ENCODE results near the gene LRRC37A2. TPM values are rescaled to one million over a fixed set of nuclear protein-coding genes. Genes with fewer than 3 reads are reported as not detected.
"Not testable (repeated sequence)": the region's sequence is repeated elsewhere in the genome, so short reads cannot be mapped to it uniquely, and the experiment has no call there.

The LRRC37A2 gene
- 21.6 TPM for total RNA-seq

DNA sequence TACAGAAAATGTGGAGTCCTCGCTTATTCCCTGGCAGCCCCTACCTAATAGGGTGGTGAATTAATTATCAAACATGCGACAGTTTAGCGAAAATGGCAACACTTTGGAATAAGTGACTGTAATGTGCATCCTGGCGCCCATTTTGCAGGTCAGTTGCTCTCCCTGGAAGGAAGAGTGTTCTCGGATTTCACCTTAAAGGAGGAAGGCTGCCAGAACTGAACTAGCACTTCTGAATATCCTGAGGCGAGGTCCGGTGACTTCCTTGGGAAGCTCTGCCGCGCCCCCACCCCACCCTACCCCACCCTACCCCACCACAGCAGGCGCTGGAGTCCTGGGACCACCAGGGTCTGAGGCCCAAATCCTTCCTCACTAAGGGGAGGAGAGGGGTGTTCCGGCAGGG lies at the start of gene LRRC37A2:
Gene LRRC37A2 (plus strand): TSS at position 301 of the 400 bp plus-strand sequence. CDS start 245 bp downstream, outside the sequence.
- H3K36me3 ChIP-seq, H3K4me1 ChIP-seq: not testable (repeated sequence)

DNA sequence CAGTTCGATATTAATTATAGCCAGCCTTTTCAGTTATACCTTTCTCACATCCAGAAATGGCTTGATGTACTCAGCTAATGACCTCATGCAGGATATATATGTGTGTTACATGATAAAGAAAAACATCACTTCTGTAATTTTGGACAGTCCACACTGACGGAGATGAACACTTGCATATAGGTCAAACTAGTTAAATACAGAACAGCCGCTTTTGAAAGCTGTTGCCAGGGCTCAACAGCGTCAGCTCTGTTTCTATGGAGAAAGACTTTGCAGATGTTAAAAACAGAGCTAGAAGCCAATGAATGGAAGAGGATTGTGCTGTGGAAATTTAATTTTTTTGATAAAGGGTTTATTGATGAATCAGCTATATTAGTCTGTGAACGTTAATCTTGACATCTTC lies 44.6 kb upstream of the LRRC37A2 start:
- DNase-seq (ENCODE audit: extremely low spot score in 2 of 2); H3K36me3 ChIP-seq; H3K4me3 ChIP-seq; H3K9me3 ChIP-seq; H3K27me3 ChIP-seq; H3K4me1 ChIP-seq; H3K27ac ChIP-seq; intact Hi-C loops (cut with DNase I): not testable (repeated sequence)

More for the DNA sequence above, at the start of gene LRRC37A2:
- H3K27ac ChIP-seq; DNase-seq (ENCODE audit: extremely low spot score in 2 of 2); H3K27me3 ChIP-seq; H3K9me3 ChIP-seq; H3K4me3 ChIP-seq; intact Hi-C loops (cut with DNase I): not testable (repeated sequence)

DNA sequence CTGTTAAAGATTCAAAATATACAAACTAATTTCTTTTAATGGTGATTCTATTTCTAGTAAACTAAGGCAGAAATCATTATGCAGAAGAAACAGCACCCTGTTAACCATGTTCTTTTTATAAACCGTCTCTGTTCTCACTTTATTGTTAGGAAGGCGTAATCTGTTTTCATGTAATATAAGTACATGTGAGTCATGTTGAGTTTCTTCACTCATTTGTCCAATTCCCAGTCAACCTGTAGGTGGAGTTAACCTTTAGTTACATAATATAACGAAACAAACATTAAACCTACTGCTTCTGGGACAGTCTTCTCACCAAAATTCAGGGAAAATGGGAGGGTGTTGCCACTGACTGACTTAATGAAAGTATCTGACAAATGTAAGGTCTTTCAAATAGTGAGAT lies 37.8 kb upstream of the LRRC37A2 start:
- H3K36me3 ChIP-seq; H3K4me3 ChIP-seq; H3K9me3 ChIP-seq; intact Hi-C loops (cut with DNase I); DNase-seq (ENCODE audit: extremely low spot score in 2 of 2); H3K27ac ChIP-seq; H3K27me3 ChIP-seq; H3K4me1 ChIP-seq: not testable (repeated sequence)

DNA sequence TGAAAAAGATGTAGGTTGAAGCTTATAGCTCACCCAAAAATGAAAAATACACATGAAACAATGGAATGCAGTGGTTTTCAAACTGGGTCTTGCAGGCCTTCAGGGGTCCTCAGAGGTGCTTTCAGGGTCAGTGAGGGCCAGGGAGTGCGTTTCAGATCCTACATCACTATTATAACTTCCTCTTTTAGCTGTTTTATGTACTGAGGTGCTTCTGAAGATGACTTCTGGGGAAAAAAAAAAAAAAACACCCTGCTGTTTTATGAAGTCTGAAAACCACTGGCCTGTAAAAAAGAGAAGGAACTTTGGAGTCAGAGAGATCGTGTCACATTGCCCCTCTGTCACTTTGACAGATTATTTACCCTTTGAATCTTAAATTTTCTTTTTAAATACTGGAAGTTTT lies 36.7 kb upstream of the LRRC37A2 start:
- H3K27ac ChIP-seq; H3K27me3 ChIP-seq; H3K4me3 ChIP-seq; DNase-seq (ENCODE audit: extremely low spot score in 2 of 2); H3K36me3 ChIP-seq; H3K4me1 ChIP-seq; intact Hi-C loops (cut with DNase I); H3K9me3 ChIP-seq: not testable (repeated sequence)

DNA sequence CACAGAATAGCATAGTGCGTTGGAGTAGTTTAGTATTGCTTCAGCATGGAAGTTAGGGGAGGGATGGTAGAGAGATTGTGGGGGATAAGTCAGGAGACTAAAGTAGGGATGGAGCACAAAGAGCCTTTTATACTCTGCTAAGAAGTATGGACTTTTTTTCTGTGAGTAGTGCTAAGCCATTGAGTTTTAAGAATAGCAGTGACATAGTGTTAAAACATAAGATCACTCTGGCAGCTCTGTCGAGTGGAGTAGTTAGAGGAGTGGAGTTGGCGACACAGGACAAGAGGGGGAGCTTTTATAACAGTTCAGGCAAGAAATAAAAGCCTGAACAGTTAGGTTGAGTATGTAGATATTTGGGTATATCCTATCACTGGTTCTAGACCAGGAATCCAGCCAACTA lies 33.4 kb upstream of the LRRC37A2 start:
- H3K27me3 ChIP-seq; H3K9me3 ChIP-seq; H3K27ac ChIP-seq; H3K4me3 ChIP-seq; H3K4me1 ChIP-seq; H3K36me3 ChIP-seq; intact Hi-C loops (cut with DNase I); DNase-seq (ENCODE audit: extremely low spot score in 2 of 2): not testable (repeated sequence)

DNA sequence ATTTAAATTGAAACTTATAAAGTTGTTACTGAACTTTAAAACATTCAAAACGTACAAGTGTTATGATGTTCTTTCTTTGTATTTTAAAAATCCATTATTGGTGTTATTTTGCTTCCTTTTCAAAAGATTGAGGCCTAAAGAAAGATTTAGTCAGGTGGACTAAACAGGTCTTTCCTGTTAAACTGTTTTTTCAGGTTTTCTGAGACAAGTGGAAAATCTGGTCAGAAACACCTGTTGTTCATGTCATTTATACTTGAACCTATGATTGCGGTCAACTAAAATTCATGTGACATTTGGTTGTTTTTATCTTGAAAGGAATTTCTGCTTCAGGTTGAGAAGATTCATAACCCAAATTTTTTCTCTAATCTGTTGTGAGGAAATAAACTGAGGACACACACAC lies 31.0 kb upstream of the LRRC37A2 start:
- H3K4me3 ChIP-seq; H3K27me3 ChIP-seq; H3K36me3 ChIP-seq; DNase-seq (ENCODE audit: extremely low spot score in 2 of 2); intact Hi-C loops (cut with DNase I); H3K27ac ChIP-seq; H3K9me3 ChIP-seq; H3K4me1 ChIP-seq: not testable (repeated sequence)

DNA sequence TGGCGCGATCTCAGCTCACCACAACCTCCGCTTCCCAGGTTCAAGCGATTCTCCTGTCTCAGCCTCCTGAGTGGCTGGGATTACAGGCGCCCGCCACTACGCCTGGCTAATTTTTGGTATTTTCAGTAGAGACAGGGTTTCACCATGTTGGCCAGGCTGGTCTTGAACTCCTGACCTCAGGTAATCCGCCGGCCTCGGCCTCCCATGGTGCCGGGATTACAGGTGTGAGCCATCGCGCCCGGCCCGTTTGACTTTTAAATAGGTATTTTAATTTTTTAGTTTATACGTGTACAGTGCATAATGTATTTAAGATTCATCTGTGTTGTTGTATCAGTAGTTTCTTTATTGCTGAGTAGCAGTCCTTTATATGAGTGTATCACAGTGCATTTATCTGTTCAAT lies 20.2 kb upstream of the LRRC37A2 start:
- H3K27me3 ChIP-seq; intact Hi-C loops (cut with DNase I); H3K9me3 ChIP-seq; H3K4me3 ChIP-seq; H3K4me1 ChIP-seq; H3K36me3 ChIP-seq; H3K27ac ChIP-seq: not testable (repeated sequence)
- peak in 1 of 2 donors; percentile 8 for DNase-seq (ENCODE audit: extremely low spot score in 2 of 2)

DNA sequence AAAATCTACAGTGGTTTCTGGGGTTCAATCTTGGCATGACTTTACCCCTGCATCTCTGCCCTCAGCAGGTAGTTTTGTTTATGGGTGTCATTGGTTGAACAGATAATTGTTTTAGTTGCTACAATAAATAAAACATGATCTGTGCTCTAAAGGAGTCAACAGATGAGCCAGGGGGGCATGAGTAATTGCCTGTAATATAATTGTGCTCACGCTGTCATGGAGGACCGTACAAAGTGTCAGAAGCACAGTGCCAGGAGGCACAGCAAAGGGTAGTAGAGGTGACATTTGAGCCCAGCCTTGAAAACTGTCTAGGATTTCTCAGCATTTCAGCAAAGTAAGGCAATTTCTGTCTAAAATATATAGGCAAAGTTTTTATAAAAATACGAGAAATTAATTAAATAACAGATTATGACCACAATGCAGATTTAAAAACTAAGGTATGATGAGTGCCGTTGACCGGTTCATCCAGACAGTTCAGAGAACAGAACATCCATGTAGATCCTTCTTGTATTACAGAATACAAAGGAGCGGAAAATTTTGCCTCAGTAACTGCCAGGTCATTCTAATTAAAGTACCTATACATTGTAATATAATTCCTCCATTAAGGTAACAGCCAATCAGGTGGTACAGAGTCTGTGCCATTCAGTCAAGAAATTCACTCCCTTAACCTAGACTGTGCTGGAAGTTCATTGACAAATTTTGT lies 12.7 kb upstream of the LRRC37A2 start:
- H3K27me3 ChIP-seq; H3K4me3 ChIP-seq; H3K9me3 ChIP-seq; intact Hi-C loops (cut with DNase I); DNase-seq (ENCODE audit: extremely low spot score in 2 of 2); H3K36me3 ChIP-seq; H3K4me1 ChIP-seq; H3K27ac ChIP-seq: not testable (repeated sequence)

DNA sequence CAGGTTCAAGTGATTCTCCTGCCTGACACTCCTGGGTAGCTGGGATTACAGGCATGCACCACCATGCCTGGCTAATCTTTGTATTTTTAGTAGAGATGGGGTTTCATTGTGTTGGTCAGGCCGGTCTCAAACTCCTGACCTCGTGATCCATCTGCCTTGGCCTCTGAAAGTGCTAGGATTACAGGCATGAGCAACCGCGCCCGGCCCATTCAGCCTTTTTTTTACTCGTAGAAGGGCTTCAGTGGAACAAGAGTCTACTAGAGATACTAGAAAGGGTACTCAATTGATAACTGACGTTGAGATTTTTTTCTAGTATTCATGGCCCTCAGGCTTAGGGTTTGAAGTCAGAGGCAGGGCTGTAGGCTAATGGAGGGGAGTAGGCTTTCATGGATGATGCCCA lies 6.4 kb upstream of the LRRC37A2 start:
- H3K4me1 ChIP-seq; H3K9me3 ChIP-seq; H3K4me3 ChIP-seq; DNase-seq (ENCODE audit: extremely low spot score in 2 of 2); H3K36me3 ChIP-seq; H3K27ac ChIP-seq; H3K27me3 ChIP-seq; intact Hi-C loops (cut with DNase I): not testable (repeated sequence)

DNA sequence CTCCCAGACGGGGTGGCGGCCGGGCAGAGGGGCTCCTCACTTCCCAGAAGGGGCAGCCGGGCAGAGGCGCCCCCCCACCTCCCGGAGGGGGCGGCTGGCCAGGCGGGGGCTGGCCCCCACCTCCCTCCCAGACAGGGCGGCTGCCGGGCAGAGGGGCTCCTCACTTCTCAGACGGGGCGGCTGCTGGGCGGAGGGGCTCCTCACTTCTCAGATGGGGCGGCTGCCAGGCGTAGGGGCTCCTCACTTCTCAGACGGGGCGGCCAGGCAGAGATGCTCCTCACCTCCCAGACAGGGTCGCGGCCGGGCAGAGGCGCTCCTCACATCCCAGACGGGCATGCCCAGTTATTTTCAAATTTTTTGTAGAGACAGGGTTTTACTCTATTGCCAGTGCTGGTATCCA lies 22.4 kb downstream of the LRRC37A2 start:
- H3K4me3 ChIP-seq; H3K4me1 ChIP-seq; H3K27me3 ChIP-seq; intact Hi-C loops (cut with DNase I); H3K36me3 ChIP-seq; H3K9me3 ChIP-seq; H3K27ac ChIP-seq: not testable (repeated sequence)
- peak in 1 of 2 donors; percentile 3 for DNase-seq (ENCODE audit: extremely low spot score in 2 of 2)

DNA sequence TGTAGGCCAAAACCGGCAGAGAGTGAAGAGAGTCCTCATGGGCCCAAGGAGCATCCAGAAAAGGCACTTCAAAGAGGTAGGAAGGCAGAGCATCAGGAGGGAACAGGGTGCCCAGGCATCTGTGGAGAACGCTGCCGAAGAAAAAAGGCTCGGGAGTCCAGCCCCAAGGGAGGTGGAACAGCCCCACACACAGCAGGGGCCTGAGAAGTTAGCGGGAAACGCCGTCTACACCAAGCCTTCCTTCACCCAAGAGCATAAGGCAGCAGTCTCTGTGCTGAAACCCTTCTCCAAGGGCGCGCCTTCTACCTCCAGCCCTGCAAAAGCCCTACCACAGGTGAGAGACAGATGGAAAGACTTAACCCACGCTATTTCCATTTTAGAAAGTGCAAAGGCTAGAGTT lies 36.3 kb downstream of the LRRC37A2 start:
- DNase-seq (ENCODE audit: extremely low spot score in 2 of 2); H3K4me1 ChIP-seq; H3K27me3 ChIP-seq; H3K9me3 ChIP-seq; H3K27ac ChIP-seq; intact Hi-C loops (cut with DNase I); H3K4me3 ChIP-seq; H3K36me3 ChIP-seq: not testable (repeated sequence)

DNA sequence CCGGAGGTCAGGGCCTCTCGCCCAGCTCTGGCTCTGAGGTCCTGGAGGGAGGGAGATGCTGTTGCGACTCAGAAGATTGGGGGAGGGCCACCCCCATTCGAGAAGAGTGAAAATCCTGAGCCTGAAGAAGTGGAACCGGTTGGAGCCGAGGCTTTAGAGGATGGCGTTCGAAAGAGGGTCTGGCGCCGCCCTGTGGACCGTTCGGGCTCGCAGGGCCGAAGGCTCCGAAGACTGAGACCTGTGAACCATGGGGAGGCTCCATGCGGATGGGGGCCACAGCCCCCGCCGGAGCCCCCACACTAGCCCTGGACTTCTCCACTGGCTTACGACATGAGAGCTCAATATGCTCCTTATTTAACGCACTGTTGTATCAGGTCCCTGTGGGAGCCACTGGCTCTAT lies 46.9 kb downstream of the LRRC37A2 start:
- H3K9me3 ChIP-seq; intact Hi-C loops (cut with DNase I); H3K4me3 ChIP-seq: not testable (repeated sequence)

DNA sequence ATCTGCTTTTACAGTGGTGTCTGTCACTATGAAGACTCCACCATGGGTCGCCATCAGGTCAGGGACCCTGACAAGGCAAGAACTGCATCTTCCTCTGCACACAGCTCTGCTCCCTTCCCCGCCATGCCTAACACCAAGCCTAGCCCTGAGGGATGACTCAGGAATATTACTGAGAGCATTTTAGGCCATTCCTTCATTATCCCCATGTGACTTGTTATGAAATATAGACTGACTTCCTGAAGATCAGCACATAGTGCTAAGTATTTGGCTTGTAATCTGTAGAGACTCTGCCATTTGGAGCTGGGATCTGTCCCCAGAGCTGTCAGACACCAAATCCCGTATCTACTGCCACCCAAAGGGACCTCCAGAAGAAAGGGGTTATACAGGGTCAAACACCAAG lies 47.8 kb downstream of the LRRC37A2 start:
- H3K9me3 ChIP-seq; intact Hi-C loops (cut with DNase I); H3K27ac ChIP-seq; H3K36me3 ChIP-seq; H3K27me3 ChIP-seq; H3K4me1 ChIP-seq; H3K4me3 ChIP-seq; DNase-seq (ENCODE audit: extremely low spot score in 2 of 2): not testable (repeated sequence)

More for the DNA sequence above, 46.9 kb downstream of the LRRC37A2 start:
- H3K27ac ChIP-seq; H3K36me3 ChIP-seq; H3K27me3 ChIP-seq; H3K4me1 ChIP-seq; DNase-seq (ENCODE audit: extremely low spot score in 2 of 2): not testable (repeated sequence)

DNA sequence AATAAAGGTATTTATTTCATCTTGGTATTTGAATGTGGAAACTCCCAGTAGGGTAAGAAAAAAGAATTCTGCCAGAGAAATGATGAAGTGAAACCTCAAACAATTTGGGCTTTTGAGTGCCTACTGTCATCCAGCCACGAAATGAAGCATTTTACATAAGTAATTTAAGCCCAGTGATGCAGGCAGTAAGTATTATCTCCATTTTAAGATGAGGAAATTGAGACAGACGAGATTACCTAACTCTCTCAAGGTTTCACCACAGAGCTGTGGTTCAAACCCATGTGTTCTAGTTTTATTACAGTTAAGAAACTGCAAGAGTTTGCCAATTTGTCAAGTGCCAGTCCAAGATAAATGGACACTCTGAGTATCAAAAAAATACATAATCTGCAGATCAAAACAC lies 54.0 kb downstream of the LRRC37A2 start:
- H3K9me3 ChIP-seq; H3K4me1 ChIP-seq; DNase-seq (ENCODE audit: extremely low spot score in 2 of 2); H3K27ac ChIP-seq; H3K4me3 ChIP-seq; intact Hi-C loops (cut with DNase I); H3K27me3 ChIP-seq; H3K36me3 ChIP-seq: not testable (repeated sequence)

Measured in vagina (tissue), 2 donors.